ENCODE data around the gene TWF2.

TWF2 gene

DNA sequence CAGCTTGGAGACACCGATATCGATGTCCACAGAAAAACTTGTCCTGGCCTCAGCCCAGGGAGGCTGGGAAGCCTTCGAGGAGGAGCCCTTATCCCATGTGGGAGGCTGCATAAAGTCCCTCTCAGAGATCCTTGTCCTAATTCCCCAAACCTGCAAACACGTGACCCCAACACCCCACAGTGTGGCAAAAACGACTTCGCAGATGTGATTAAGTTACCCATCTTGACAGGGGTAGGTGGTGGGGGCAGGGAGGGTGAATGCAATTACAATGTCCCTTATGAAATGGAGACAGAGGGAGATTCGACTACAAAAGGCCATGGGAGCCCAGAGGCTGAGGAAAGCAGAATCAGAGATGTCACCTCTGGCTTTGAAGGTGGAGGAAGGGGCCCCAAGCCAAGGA, 11.2 kb downstream of the TWF2 start:
- TF ChIP-seq, protein P1, sequence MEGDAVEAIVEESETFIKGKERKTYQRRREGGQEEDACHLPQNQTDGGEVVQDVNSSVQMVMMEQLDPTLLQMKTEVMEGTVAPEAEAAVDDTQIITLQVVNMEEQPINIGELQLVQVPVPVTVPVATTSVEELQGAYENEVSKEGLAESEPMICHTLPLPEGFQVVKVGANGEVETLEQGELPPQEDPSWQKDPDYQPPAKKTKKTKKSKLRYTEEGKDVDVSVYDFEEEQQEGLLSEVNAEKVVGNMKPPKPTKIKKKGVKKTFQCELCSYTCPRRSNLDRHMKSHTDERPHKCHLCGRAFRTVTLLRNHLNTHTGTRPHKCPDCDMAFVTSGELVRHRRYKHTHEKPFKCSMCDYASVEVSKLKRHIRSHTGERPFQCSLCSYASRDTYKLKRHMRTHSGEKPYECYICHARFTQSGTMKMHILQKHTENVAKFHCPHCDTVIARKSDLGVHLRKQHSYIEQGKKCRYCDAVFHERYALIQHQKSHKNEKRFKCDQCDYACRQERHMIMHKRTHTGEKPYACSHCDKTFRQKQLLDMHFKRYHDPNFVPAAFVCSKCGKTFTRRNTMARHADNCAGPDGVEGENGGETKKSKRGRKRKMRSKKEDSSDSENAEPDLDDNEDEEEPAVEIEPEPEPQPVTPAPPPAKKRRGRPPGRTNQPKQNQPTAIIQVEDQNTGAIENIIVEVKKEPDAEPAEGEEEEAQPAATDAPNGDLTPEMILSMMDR (IDR thresholded peaks at IDR 0.05) = no peak

DNA sequence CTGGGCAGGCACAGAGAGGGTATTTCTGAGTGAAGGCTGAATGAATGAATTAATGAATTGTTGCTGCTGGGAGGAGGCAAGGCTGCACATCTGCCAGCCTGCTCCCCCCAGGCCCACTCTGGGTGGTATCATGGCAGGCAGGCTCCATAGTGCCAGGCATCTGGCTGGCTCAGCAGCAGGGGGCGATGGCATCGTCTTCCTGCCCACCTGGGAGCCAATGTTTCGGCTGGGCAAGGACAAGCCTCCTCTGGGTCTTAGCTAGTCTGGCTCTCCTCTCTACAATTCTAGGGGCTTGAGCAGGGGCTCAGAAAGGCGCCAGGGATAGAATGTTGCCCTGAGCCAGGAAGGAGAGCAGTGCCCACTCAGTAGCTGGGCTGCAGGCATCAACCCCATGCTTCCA, 11.8 kb downstream of the TWF2 start:
- TF ChIP-seq, protein P1 (IDR thresholded peaks at IDR 0.05) = no peak

DNA sequence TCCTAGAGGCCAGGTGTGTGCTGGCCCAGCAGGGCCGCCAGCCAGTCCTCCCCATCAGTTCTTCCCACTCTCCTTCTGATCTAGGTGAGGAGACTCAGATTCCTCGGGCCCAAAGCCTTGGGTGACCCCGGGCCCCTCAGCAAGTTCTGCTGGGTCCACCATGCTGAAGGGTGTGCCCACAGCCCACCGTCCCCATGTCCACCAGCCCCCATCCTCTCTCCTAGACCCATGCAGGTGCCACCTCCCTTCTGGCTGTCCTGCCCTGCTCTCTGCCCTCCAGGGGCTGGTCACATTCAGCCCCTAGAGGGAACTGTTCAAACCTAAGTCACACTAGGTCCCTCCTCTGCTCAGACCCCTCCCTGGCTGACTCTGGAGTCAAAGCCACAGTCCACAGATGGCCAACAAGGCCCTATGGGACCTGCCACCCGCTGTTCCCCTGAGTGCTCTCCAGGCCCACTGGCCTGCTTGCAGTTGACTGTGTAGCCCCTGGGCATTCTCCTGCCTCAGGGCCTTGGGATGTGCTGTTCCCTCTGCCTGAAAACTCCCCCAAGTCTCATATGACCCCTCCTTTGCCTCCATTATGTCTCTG, 12.6 kb downstream of the TWF2 start:
- TF ChIP-seq, protein P1 (IDR thresholded peaks at IDR 0.05) = no peak

DNA sequence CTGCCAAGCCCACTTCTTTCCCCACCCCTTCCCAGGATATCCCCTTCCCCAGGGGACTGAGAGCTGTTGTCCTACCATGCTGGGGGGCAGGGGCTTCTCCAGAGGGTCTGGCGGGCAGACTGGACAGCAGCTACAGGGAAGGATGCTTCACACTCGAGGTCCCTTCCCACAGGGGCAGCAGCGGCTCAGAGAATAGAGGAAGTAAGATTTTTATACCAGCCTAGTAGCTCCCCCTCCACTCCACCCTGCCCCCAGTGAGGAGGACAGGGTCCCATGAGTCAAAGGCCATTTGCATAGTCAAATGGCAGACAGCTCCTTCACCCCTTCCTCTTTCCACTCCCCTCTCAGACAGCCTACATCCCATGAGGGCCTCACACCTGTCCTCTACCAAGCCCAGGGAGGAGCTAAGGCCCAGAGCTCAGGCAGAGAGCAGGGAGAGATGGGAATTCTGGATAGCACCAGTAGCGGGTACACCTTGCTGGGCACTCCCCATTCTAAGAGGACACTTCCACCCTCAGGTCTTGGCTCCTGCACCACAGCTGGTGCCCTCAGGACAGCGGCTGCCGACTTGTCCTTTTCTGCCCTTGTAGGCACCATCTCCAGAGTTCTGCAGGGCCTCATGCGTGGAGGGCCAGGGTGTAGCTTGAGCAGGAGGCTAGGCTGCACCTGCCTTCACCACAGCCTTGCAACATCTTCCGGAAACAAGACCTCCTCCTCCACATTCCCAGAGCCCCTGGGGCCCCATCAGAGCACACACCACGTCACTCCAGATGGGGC, 13.3 kb downstream of the TWF2 start, which contains the start of gene TLR9:
TSS of gene TLR9 (minus strand) at position 194 of the 777 bp plus-strand sequence. CDS start at position 78, 116 bp downstream.
- TF ChIP-seq, protein P1 (IDR thresholded peaks at IDR 0.05) = no peak

DNA sequence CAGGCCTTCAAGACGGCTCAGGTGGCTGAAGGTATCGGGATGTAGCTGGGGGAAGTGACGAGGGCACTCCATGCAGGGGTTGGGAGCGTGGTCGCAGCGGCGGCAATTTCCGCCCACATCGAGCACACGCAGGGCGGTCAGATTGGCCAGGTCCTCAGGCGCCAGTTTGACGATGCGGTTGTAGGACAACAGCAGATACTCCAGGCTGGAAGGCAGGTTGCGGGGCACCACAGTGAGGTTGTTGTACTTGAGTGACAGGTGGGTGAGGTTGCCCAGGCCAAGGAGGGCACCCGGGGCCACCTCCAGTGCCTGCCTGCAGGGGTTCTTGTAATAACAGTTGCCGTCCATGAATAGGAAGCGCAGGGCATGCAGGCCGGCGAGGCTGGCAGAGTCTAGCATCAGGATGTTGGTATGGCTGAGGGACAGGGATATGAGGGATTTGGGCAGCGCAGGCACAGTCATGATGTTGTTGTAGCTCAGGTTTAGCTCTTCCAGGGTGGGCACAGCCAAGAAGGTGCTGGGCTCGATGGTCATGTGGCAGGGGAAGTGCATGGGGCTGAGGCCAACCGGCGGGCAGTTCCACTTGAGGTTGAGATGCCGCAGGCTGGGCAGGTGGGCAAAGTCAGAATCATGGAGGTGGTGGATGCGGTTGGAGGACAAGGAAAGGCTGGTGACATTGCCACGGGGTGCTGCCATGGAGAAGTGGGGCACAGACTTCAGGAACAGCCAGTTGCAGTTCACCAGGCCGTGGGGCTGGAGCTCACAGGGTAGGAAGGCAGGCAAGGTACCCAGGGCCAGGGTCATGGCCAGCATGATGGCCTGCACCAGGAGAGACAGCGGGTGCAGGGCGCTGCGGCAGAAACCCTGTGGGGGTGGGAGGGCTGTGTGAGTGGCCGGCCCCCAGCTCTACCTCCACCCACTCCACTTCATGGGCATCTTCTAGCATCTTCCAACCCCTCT, 15.2 kb downstream of the TWF2 start:
- TF ChIP-seq, protein P1 (IDR thresholded peaks at IDR 0.05) = no peak

DNA sequence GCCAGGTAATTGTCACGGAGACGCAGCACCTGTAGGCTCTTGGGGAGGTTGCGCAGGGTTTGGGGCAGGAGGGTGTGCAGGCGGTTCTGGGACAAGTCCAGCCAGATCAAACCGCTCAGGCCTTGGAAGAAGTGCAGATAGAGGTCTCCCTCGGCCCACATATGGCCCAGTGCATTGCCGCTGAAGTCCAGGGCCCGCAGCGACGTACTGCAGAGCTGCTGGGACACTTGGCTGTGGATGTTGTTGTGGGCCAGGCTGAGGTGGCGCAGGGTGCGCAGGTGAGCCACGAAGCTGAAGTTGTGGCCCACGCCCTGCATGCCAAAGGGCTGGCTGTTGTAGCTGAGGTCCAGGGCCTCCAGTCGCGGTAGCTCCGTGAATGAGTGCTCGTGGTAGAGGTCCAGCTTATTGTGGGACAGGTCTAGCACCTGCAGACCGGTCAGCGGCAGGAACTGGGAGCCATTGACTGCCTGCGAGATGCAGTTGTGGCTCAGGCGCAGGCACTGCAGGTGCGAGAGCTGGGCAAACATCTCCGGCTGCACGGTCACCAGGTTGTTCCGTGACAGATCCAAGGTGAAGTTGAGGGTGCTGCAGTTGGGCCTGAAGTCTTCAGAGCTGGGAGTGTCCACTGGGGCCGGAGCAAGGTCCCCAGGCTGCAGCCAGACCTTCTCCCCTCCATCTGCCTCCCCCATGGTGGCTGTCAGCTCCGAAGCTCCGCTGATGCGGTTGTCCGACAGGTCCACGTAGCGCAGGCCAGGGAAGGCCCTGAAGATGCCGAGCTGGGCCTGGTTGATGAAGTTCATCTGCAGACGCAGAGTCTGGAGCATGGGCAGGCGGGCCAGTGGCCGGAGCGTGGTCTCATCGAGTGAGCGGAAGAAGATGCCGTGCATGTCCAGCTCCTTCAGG, 16.4 kb downstream of the TWF2 start:
- TF ChIP-seq, protein P1 (IDR thresholded peaks at IDR 0.05) = no peak
